Fibroblast of gingiva (primary cell): ENCODE data around the gene GGTLC2.
"Not testable (repeated sequence)": the region's sequence is repeated elsewhere in the genome, so short reads cannot be mapped to it uniquely, and the experiment has no call there.

Experiments used
- DNase-seq: peaks from one replicate; pipeline ENCODE4 v3.0.0-alpha.2; 2011; ENCODE audit warnings: low read depth

GGTLC2 gene

GRCh38 chr22:22644314-22644713 is at the start of gene GGTLC2:
Gene GGTLC2, plus strand, starts transcription at chr22:22644614. Its CDS starts 1,732 bp downstream, at chr22:22646346.
- not testable (repeated sequence) for DNase-seq

GRCh38 chr22:22595001-22595835 is 49.2 kb upstream of the GGTLC2 start:
- no peak for DNase-seq

DNA sequence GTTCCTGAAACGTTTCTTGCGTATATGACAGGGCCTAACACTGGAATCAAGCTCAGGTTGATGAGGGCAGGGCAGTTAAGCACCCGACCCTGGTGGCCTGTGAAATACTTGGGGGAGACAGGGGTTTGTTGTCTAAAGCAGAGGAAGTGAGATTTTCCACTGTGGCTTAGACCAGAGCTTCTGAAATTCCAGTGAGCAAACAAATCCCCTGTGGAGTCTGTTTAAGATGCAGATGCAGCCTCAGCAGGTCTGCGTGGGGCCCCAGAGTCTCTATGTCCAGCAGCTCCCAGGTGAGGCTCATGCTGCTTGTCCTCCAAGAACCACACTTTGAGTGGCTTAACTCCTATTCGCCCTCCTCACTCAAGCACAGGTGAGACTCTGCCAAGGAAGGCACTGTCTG is 46.3 kb upstream of the GGTLC2 start:
- no peak for DNase-seq

- DNase-seq, result no peak
Observed at GRCh38 chr22:22599248-22599647, 45.2 kb upstream of the GGTLC2 start.

DNA sequence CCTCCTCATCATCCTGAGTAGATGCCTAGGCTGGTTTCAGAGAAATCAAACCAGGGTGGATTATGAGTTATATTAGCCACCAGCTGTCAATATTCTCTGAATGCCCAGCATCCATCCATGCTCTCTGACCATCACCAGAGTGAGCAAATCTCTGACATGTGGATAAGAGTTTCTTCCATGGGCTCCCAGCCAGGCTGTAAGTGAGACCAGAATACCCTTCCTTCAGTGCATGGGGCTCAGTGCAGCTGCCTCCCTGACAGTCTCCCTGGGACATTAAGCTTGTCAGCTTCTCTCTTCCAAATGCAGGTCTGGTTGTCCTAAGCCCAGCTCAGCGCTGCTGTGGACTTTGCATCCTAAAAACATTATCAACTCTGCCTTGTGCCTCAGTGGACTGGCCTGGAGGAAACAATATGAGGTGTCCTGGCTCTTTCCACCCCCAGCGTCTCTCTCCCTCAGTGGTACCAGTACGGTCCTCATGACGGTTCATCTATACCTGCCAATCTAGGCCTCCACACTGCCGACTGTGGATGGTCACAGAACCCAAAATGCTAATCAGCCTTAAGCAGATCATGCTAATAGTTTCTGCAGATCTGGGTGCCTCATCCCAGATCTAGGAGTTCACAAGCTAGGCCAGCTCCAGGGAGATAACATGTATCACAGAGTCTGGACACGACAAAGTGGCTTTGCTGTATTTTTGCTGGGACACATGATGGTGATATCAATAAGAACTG is 43.7 kb upstream of the GGTLC2 start:
- DNase-seq, result no peak

GRCh38 chr22:22603470-22603947 is 40.9 kb upstream of the GGTLC2 start:
- DNase-seq, result no peak

DNA sequence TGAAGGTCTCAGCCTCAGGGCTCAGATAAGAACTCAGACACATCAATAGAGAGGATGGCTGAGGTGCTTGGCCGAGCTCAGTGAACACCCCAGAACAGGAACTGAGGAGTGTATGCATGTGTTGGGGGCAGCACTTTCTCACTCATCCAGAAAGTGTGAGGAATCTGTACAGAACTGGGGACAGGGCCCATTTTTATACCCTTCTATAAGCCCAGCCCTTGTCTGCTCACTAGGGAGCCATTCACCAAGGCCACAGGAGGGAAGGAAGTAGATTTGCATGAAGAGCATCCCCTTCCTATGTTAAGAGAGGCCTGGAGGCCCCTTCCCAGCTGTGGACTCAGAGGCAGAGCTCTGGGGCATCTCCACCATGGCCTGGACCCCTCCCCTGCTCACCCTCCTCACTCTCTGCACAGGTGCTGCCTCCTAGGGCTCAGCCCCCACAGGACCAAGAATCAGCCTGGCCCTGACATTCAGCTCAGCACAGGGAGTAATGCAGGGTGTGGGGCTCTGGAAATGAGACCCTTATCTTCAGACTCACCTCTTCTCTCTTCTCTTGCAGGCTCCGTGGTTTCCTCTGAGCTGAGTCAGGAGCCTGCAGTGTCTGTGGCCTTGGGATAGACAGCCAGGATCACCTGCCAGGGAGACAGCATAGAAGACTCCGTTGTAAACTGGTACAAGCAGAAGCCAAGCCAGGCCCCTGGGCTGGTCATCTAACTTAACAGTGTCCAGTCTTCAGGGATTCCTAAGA is 39.9 kb upstream of the GGTLC2 start:
- no peak for DNase-seq

GRCh38 chr22:22605074-22605404 is 39.4 kb upstream of the GGTLC2 start:
- DNase-seq, result no peak

DNA sequence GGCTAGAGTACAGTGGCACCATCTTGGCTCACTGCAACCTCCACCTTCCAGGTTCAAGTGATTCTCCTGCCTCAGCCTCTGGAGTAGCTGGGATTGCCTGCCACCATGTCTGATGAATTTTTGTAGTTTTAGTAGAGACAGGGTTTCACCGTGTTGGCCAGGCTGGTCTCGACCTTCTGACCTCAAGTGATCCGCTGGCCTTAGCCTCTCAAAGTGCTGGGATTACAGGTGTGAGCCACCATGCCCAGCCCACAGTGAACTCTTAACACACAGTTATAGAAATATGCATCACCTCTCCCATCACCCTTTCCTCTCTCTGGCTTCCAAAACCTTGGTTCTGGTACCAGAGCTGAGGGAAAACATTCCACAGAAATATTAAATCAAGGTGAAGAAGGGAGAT is 36.4 kb upstream of the GGTLC2 start:
- DNase-seq, result not testable (repeated sequence)

DNA sequence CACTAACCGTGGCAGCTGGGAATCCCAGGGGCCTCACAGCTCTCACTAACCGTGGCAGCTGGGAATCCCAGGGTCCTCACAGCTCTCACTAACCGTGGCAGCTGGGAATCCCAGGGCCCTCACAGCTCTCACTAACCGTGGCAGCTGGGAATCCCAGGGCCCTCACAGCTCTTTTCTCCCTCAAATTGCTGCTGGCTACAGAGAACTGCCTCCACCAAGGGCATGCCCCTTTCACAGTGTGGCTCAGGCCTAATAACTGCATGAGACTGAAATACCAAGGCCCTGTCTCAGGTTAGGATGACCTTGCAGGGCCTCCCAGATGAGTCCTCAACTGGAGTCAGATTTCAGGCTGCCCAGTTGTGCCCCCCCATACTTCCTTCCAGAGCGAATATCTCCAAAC is 35.1 kb upstream of the GGTLC2 start:
- DNase-seq, result no peak

DNA sequence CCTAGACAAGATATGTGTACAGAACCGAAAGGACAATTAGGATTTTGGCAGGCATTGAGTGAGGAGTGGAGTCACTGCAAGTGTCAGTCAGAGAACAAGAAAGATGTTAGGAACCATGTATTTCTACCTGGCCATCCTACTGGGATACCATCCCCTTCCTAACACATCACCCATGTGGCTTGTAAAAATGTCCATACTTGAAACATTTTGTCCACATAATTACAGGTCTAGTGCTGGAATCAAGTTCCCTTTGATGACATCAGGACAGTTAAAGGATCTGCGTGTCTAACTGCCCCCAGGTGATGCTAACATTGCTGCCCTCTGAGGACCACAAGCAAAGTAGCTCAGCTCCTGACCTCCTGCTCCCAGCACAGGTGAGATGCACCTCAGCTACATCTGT is 31.9 kb upstream of the GGTLC2 start:
- DNase-seq, result no peak

DNA sequence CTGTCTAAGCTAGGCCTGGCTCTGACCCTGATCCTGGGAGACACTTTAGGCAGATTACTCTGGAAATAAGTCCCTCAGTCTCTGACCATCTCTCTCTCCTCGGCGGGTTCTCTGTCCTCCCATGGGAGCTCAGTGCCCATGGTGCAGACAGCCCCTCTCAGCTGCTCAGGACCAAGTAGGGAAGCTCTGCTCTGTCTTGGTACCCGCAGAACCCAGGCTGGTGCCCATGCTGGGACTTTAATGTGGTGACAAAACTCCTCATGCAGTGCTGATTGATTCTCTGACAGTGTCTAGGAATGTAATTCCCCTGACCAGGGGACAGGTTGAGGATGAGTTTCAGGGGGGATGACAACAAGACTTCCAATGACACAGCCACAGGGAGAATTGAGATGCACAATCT is 30.3 kb upstream of the GGTLC2 start:
- DNase-seq, result no peak

- no peak for DNase-seq
Observed at GRCh38 chr22:22616636-22617035, 27.8 kb upstream of the GGTLC2 start.

DNA sequence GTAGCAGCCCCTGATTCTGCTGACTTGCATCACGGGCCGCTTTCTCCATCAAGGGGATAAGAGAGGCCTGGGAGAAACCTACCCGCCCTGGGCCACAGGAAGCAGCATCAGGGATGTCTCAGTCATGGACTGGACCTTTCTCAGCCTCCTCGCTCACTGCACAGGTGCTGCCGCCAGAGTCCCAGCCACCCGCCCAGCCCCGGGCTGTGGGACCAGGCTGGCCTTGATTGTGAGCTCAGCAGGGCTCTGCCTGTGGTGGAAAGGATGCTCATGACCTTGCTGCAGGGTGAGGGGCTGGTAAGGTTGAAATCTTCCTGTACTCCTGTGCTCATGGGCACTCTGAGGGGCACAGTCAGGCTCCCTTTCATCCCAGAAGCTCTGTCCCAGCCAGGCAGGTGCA is 26.0 kb upstream of the GGTLC2 start:
- no peak for DNase-seq

DNA sequence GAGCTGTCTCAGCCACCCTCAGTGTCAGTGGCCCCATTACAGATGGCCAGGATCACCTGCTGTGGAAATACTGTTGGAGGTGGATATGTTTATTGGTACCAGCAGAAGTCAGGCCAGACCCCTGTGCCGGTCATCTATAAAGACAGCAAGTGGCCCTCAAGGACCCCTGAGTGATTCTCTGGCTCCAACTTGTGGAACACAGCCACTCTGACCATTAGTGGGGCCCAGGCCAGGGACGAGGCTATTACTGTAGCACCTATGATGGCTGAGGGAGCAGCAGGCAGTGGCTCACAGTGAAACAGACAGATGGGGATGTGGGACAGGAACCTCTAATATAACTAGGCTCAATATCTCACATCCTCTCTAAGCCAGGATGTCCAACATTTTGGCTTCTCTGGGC is 25.5 kb upstream of the GGTLC2 start:
- no peak for DNase-seq

- no peak for DNase-seq
Observed at GRCh38 chr22:22619765-22620414, 24.5 kb upstream of the GGTLC2 start.

DNA sequence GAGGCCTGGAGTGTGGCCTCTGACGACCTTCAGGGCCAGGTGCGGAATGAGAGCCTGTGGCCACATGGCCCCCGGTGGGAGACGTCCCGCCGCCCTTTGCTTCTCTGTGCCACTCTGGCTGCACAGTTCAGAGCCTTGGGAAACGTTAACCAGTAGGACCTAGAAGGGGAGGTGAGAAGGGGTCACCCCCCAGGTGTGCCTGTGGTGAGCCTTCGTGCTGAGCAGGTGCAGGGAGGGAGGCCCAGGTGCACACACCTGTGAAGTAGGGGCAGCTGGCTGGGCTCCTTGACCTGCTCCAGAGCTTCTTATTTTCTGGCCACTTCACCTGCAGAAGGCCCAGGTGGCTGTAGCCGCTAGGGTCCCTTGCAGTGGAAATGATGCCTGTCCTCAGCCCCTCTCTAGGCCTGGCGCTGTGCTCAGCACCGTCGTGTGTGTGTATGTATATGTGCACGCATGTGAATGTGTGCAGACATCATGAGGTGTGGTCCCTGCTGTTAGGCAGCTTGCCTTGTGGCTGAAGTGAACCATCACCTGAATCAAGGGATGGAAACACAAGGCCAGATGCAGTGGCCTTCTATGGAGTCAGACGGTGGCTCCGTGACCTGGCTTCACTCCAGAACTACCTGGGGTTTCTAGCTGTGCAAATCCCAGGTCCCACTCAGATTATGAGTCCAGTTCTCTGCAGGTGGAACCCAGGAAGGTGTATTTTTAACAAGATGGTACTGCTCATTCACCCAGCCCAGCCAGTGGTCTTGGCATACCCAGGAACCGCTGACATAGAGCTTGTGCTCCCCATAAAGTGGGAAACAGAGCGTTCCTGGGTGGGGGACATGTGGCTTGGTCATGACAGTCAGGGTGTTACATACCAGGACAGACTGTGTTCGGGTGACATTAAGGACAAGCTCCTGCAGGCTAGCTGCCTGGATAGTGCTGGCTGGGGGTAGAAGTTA is 15.6 kb upstream of the GGTLC2 start:
- DNase-seq, result not testable (repeated sequence)

- DNase-seq, result not testable (repeated sequence)
Observed at GRCh38 chr22:22631223-22631652, 13.2 kb upstream of the GGTLC2 start.

- DNase-seq, result not testable (repeated sequence)
Observed at GRCh38 chr22:22632226-22632625, 12.2 kb upstream of the GGTLC2 start.

DNA sequence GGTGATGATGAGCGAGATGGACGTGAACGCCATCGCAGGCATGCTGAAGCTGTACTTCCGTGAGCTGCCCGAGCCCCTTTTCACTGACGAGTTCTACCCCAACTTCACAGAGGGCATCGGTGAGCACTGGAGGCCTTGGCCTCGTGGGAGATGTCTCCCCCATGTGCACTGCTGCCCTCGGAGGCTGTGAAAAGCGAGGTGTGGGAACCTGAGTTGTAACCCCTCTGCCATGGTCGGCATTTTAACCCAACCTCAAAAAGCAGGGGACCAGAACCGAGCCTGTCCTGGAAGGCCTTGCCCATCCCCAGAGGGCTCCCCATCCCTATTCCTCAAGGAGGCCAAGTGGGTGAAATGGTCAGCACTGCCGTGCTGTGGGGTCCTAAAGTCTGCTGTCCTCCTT is 10.9 kb upstream of the GGTLC2 start:
- not testable (repeated sequence) for DNase-seq

GRCh38 chr22:22636260-22636659 is 8.2 kb upstream of the GGTLC2 start:
- DNase-seq, result not testable (repeated sequence)
